Right forelimb (tissue), 1 donor: ENCODE measurements around the gene TCL1A.
"Not testable (repeated sequence)": the region's sequence is repeated elsewhere in the genome, so short reads cannot be mapped to it uniquely, and the experiment has no call there.

Source experiments
- DNase-seq: peaks from one replicate; pipeline ENCODE4 v3.0.0-alpha.2; 2018

The TCL1A gene

GRCh38 chr14:95674613-95675012, 39.3 kb downstream of the TCL1A start:
- no peak for DNase-seq

GRCh38 chr14:95668235-95668772, 45.6 kb downstream of the TCL1A start:
- DNase-seq = no peak

- DNase-seq = no peak
Measured at GRCh38 chr14:95667249-95667693, 46.7 kb downstream of the TCL1A start.

- no peak for DNase-seq
Measured at GRCh38 chr14:95666450-95666849, 47.5 kb downstream of the TCL1A start.

DNA sequence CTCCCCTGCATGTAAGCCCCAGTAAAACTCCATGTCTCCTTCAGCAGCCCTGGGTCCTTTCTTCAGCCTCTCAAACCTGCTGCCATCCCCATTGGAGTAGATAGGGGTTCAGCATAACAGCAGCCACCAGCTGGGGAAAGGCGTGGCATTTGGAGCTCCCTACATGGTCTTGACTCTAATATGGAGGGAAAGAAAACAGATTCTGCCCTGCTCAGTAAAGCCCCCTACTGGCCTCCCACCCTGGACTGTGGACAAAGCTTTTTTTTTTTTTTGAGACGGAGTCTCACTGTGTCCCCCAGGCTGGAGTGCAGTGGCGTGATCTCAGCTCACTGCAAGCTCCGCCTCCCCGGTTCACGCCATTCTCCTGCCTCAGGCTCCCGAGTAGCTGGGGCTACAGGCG, 48.4 kb downstream of the TCL1A start:
- DNase-seq = not testable (repeated sequence)

GRCh38 chr14:95664546-95664945, 49.4 kb downstream of the TCL1A start:
- no peak for DNase-seq

DNA sequence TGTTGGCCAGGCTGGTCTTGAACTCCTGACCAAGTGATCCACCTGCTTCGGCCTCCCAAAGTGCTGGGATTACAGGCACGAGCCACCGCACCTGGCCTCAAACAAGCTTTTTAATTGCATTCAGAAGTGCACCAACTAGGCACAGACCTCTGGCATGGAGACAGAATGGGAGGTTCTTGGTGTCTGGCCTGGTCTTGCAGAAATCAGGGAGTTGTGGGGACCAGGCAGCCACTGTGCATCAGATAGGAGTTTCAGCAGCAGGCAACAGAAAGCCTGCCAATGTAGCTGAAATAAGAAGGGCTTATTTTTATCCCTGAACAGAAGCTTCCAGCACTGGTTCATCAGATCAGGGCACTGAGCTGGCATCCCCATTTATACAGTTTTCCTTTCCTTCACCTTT, 49.9 kb downstream of the TCL1A start:
- DNase-seq = no peak

DNA sequence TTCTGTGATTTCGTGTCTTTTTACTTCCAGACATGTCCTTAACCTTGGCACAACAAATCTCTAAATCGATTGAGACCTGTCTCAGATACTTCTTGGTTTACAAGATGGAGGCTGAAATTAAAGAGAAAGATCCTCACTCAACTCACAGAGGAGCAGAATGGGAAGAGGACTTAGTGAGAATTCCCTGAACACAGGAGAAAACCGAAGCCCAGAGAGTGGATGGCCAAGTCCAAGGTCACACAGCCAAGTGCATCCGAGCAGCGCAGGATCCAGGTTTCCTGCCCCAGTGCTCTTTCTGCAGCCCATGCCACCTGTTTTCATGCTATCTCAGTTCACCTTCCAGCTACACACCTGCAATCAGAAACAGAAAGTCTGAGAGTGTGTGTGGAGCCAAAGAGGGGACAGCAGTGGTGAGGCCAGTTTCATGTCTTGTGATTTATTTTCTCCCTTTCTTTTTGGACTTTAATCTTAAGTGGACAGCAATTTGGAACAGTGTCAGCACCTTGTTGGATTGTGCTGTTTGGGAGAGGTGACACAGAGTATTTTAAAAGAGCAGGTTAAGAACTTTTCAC, 50.6 kb downstream of the TCL1A start:
- no peak for DNase-seq

DNA sequence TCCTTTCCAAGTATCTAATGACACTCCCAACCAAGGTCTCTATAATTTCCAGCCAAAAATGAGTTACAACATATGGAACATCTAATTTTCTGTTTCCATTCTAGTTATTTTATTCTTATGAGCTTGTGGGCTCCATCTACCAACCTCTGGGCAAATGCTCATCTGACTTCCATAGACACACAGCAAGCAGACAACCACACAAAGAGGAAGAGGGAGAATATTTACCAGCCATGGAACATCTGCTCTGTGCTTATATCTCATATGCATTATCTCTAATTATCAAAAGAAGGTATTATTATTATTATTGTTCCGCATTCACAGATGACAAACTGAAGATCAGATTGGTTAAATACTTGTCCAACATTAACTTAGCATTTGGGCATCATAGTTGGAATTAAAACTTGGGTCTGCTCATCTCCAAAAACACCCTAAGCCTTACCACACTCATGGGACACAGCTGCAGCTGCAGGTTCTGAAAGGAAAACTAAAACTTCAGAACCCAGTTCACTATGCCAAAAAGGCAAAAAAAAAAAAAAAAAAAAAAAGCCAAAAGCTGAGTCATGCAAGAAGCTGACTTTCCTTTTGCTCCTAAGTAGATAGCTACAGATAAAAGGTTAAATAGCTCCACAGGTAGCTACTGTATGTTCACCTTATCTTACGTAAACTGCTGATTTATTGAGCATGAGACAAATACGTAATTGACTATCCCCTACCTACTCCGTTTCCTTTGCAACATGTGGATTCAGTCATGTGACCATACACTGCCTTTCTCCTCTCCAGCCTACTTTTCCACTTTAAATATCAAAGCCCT, 51.3 kb downstream of the TCL1A start:
- no peak for DNase-seq

- DNase-seq = no peak
Measured at GRCh38 chr14:95660651-95661515, 53.0 kb downstream of the TCL1A start.

- no peak for DNase-seq
Measured at GRCh38 chr14:95659990-95660385, 53.9 kb downstream of the TCL1A start.
